GM21515 (cell line): ENCODE data around the gene COL25A1.

ENCODE experiments used
- ATAC-seq: cut with Tn5 transposase; IDR thresholded peaks from one replicate; pipeline ENCODE4 v1.9.1; 2021; ENCODE audit not compliant: unreplicated experiment

Gene COL25A1

GRCh38 chr4:108926781-108927180 lies 375.7 kb downstream of the COL25A1 start:
- ATAC-seq: no peak

GRCh38 chr4:108926061-108926460 lies 376.4 kb downstream of the COL25A1 start:
- ATAC-seq: no peak

DNA sequence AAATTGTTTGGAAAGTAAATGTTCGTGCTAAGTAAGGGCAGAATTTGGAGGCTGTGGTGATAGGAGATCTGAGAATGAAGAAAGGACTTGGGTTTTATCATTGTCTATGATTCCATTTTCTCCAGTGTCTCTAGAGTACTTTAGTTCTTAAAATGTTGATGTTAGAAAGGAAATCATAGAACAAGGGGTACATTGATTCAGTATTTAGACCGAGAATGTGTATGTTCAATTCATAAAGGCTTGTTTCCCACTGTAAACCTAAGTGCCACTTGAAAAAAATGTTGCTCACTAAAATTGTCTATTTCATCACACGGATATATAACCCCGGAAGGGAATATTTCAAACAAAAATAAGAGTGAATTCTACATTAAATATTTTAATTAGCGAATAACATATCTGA lies 380.3 kb downstream of the COL25A1 start:
- no peak for ATAC-seq

- no peak for ATAC-seq
Measured at GRCh38 chr4:108920395-108921087, 381.9 kb downstream of the COL25A1 start.

DNA sequence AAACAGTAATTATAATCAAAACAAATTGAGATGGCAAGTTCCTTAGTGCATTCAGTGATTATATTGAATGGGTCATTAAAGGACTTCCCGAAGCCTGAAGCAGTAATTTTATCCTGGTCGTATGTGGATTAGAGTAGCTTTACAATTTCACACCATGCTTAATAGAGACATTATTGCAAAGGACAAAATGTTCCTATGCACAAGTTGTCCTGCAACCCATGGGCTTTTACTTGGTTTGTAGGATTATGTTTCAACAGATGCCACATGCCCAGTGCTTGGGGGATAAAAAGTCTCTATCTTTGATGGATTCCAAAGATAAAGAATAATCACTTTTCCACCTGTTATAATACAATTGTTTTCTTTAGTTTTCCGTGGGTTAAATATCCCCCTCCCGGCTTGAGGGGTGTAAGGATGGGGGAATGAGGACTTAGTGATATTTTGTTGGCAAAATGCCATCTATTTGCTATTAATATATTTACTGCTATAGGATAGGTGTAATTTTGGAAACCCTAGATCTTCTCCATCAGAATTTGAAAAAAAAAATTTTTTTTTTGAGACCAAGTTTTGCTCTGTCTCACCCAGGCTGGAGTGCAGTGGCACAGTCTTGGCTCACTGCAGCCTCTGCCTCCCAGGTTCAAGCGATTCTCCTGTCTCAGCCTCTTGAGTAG lies 383.1 kb downstream of the COL25A1 start:
- no peak for ATAC-seq

DNA sequence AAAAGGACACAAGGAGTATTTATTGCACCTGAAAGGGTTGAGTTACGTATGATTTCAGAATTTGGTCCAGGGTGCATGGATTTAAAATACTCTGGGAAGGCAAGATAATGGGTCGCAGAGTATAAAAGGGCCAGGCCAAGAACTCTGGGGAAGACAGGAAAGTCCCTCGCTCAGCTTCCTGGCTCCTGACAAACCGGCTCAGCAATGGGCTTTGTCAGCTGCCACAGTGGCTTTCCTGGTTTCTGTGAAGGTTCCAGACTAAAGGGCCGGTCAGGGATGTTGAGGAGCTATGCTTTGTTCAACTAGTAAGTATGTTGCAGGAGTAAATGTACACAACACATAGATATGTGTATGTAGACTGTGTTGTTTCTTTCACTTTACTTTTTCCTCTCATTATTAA lies 385.2 kb downstream of the COL25A1 start:
- ATAC-seq: no peak

GRCh38 chr4:108916638-108917037 lies 385.8 kb downstream of the COL25A1 start:
- no peak for ATAC-seq

- no peak for ATAC-seq
Measured at GRCh38 chr4:108906866-108907367, 395.5 kb downstream of the COL25A1 start.

DNA sequence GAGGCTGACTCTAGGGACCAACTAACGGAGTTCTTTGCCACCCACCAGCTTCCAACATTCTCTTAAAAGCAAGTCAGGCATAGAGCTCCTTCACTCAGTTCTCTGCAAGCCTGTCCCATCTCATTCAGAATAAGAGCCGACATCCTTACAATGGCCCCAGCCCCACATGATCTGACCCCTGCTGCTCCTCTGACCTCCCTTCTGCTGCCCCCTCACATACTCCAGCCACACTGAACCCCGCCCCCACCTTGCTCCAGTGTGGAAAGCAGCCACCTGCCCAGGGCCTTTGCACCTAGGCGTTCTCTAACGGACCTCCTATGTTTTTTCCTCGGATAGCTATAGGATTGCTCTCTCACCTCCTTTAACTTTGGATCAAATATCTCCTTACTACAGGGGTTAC lies 396.5 kb downstream of the COL25A1 start:
- no peak for ATAC-seq

DNA sequence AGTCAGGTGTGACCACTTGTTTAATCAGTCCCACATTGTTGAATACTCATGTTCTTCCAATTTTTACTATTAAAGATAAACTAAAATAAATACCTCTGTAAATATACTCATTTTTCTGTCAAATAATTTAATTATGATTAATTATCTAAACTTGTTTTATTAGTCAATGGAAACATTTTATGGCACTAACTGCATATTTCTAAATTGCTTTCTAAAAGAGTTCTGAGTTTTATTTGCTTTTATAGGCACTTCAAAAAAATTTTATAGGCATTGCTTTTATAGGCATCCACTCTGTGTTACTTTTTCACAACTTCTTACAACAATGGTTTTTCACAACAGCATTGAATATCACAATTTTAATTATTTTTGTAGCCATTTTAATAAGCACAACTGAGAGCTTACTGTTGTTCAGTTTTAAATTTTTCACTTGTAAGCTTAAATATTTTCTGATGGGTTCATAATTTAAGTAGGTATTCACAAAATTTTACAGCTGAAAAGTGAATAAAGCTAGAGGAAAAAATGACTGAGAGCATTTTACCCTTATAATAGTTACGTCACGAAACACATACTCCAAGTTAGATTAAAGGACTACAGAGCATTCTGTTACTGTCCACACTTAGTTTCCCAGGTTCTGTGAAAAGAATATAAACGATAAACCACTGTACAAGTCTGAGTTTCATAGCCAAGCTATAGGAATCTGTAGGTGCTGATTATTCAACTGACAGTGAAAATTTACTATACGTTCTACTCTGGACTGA lies 398.8 kb downstream of the COL25A1 start:
- ATAC-seq: no peak

DNA sequence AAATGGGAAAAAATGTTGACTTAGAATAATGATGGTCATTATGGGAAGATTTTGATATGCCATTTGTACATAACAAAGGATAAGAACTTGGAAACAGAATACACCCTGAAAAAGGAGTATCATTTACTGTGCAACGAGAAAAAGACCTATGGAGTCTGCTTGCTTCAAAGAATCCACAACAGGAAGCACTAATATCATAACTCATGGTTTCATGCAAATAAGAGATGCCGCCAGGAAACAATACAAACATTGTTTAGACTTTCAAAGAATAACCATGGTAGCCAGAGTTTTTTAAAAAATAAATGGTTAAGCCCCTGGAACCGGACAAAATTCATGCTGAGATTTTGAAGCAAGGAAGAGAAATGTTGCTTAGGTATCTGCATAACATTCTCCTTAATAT lies 399.7 kb downstream of the COL25A1 start:
- no peak for ATAC-seq

GRCh38 chr4:108901291-108901690 lies 401.2 kb downstream of the COL25A1 start:
- no peak for ATAC-seq

DNA sequence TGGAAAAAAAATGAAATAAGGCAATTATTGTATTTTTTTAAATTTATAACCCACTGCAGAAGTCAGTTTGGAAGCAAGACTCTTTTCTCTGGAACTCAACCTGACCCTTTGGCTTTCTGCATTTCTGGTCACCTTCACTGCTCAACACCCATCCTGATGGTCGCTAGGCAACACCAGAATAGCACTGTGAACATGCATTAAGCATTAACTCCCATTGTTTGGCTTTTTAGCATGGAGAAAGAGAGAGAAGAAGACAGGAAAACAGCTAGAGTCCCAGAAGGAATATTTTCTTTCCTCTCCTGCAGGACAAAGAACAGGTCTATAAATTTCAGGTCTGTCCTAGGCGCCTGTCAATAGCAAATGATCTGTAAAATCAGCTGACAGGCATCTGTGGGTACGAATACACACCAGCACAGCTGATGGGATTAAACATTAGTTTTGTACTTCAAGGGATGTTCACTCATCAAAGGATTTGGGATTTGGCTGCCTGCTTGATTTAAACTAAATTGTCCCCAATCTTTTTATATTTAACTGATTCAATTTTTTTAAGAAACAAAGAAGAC lies 402.4 kb downstream of the COL25A1 start:
- ATAC-seq: no peak

GRCh38 chr4:108893468-108893867 lies 409.0 kb downstream of the COL25A1 start:
- ATAC-seq: no peak

- no peak for ATAC-seq
Measured at GRCh38 chr4:108891896-108892590, 410.4 kb downstream of the COL25A1 start.

DNA sequence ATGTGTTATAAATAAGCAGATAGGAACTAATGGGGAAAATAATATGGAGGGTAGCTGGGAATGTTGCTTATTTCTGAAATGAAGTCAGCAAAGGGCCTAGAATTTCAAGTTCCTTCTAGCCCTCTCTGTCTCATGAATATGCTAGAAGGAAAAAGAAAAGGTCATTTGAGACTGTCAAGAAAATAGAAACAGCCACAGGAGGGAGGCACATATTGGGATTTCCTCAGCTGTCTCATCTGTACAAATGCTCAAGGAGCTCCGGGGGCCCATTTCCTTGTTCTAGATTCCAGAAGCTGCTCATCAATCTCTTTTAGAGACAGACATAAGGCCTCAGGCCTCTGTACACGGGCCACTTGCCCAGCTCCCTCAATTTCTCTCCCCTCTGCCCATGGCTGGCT lies 412.0 kb downstream of the COL25A1 start:
- ATAC-seq: no peak

- ATAC-seq: no peak
Measured at GRCh38 chr4:108889696-108890483, 412.6 kb downstream of the COL25A1 start.

- no peak for ATAC-seq
Measured at GRCh38 chr4:108888769-108889168, 413.7 kb downstream of the COL25A1 start.

GRCh38 chr4:108887034-108887433 lies 415.4 kb downstream of the COL25A1 start:
- ATAC-seq: no peak

GRCh38 chr4:108885211-108885610 lies 417.2 kb downstream of the COL25A1 start:
- no peak for ATAC-seq
